HS-5 (cell line): ENCODE data around the gene CSGALNACT2.
A peak's percentile ranks its signal among the peaks of the same experiment; 100 is the strongest.
"Not testable (repeated sequence)": the region's sequence is repeated elsewhere in the genome, so short reads cannot be mapped to it uniquely, and the experiment has no call there.

ENCODE experiments used
- DNase-seq: peaks from one replicate; pipeline ENCODE4 v3.0.0-alpha.2; 2012; ENCODE audit warnings: low read depth

CSGALNACT2 gene

DNA sequence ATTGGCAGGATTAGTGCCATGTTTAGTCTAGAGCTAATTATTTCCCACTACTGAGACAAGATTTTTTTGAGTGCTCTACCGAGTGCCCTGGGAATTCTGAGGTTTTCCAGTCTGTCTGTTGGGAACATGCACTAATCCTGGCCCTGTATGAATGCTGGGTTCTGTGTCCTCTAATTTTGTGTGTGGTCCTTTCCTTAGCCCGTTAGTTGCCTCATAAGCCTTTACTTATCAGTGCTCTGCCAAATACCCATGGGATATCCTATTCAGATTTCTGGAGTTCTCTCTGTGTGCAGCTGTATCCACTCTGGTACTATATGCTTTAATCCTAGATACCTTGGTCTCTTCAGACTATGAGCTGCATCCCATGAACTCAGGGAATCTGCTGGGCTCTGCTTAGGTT lies 13.1 kb downstream of the CSGALNACT2 start:
- no peak for DNase-seq

DNA sequence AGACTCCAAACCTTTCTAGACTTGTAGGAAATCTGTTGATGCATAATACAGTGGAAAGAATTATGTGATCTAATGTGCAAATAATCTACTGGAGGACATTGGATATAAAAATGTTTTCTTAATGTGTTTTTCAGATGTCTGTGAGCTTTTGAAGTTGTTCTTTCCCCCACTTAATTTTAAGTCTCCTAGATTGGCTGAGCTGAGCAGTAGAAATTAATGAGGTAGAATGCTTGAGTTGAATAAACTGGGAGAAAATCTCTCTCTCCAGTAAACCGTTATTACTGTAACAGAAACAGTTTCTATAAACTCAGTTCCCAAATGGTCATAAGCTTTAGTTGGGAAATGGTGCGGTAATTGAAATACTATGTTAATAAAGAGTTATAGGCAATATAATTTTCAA lies 15.7 kb downstream of the CSGALNACT2 start:
- DNase-seq, result no peak

DNA sequence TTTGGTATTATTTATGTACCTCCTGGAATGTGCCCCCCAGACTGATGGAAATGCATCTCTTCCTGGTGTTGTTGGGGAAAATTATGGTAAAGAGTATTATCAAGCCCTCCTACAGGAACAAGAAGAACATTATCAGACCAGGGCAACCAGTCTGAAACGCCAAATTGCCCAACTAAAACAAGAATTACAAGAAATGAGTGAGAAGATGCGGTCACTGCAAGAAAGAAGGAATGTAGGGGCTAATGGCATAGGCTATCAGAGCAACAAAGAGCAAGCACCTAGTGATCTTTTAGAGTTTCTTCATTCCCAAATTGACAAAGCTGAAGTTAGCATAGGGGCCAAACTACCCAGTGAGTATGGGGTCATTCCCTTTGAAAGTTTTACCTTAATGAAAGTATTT lies 17.0 kb downstream of the CSGALNACT2 start:
- DNase-seq, result no peak

DNA sequence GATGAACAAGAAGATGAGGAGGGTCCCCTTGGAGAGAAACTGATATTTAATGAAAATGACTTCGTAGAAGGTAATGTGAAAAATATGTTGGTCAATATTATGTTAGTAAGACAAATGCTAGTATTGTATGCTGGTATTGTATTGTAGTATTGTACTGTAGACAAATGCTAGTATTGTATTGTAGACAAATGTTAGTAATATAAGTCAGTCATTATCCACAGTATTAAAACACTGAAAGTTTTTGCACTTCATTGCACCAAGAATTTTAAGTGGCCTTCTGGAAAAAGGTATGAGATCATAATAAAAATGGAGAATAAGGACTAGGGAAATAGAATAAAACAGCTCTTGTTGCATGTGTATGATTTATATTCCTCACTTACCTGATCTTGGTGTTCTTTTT lies 17.5 kb downstream of the CSGALNACT2 start:
- no peak for DNase-seq

DNA sequence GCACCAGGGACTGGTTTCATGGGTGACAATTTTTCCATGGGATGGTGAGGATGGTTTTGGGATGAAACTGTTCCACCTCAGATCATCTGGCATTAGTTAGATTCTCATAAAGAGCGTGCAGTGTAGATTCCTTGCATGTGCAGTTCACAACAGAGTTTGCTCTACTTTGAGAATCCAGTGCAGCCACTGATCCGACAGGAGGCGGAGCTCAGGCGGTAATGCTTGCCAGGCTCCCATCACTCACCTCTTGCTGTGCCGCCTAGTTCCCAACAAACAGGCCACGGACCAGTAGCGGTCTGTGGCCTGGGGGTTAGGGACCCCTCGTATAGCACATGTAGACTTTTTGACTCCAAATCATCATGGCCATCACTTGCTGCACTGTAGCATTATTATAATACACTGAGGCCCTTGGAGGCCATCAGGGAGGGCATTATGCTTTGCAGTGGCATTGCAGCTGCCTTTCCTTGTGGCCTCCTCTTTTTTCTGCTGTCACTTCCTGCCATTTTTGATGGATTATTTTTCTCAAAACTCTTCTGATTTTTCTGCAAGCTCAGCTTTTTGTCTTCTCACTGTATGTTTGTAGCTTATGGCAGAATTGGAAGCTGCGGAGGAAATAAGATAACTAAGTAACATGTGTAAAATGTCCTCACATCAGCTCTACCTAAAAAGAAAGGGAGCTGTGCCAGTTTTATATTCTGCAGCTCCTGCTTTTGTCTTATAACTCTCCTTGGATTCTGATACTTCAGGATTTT lies 18.5 kb downstream of the CSGALNACT2 start:
- no peak for DNase-seq

GRCh38 chr10:43158636-43159035 lies 20.4 kb downstream of the CSGALNACT2 start:
- DNase-seq, result no peak

- DNase-seq, result peak; percentile 48
These were observed 22.0 kb downstream of the CSGALNACT2 start for GRCh38 chr10:43160046-43160920.

DNA sequence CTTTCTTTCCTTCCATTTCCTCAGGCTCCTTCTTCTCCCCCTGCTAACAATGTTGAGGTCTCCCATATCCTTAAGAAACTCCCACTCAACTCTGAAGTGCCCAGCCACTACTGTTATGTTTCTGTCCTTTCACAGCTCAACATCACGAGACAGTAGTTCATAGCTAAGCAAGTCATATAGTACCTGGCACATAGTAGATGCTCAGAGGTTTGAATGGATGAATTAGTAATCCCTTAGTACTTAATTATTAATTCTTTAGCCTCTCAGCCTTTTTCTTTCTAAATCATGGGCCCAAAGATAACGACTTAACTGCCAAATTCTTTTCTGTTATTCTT lies 22.6 kb downstream of the CSGALNACT2 start:
- DNase-seq, result no peak

- DNase-seq, result no peak
These were observed 24.4 kb downstream of the CSGALNACT2 start for GRCh38 chr10:43162604-43163003.

- no peak for DNase-seq
These were observed 28.1 kb downstream of the CSGALNACT2 start for GRCh38 chr10:43166207-43166879.

DNA sequence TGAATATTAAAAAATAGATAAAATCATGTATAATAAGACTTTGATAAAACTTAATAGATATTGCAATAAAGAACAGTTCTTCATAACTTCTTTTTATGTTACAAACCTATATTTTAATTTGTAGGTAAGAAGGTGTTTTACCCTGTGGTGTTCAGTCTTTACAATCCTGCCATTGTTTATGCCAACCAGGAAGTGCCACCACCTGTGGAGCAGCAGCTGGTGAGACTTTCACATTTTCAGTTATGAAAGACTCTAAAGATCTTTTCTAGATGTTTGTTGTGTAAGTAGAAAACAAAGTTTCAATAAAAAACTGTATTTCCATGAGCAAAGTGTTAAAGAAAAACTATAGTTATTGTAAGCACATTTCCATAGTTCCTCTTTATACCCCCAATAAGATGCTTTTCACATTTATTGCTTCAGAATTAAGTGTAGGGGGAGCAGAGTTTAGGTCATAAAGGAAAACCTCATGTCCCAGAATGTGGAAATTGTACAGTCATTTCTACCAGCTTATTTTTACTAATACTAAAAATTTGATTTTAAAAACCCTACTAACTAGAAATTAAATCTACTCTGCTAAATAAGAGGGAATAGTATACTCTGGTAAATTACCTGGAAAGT lies 28.7 kb downstream of the CSGALNACT2 start:
- DNase-seq, result no peak

- DNase-seq, result no peak
These were observed 29.2 kb downstream of the CSGALNACT2 start for GRCh38 chr10:43167498-43167889.

DNA sequence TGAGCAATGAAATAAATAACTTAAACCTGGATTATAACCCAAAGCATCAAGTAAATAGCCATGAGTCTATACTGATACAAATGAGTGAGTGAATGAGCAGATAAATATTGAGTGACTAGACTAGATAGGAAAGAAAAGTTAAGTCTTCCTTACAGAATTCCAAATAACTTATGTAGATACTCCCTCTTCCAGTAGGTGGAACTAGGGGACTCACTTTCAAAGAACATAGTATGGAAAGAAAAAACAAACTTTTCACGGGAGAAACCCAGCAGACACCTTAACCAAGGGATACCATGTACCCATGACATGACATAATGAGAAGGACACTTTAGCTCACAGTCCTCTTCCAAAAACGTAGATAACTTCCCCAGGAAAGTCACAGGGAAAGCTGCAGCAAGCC lies 32.2 kb downstream of the CSGALNACT2 start:
- no peak for DNase-seq

DNA sequence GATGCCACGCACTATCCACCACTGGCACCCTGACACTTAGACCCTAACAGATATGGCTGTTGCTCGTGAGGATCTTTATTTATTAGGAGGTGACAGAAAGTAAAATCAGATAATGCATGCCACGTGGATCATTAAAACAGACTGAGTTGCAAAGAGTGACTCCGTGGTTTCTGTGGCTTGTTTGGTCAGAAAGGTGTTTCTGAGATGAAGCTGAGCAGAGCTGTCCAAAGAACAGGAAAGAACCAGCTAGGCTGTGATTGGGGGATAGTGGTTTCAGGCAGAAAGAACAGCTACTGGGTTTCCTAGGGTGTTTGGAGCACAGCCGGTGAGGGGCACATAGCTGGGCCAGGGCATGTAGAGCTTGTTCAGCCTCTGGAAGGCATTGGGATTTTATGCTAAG lies 34.4 kb downstream of the CSGALNACT2 start:
- DNase-seq, result no peak

GRCh38 chr10:43173120-43173519 lies 34.9 kb downstream of the CSGALNACT2 start:
- DNase-seq, result no peak

DNA sequence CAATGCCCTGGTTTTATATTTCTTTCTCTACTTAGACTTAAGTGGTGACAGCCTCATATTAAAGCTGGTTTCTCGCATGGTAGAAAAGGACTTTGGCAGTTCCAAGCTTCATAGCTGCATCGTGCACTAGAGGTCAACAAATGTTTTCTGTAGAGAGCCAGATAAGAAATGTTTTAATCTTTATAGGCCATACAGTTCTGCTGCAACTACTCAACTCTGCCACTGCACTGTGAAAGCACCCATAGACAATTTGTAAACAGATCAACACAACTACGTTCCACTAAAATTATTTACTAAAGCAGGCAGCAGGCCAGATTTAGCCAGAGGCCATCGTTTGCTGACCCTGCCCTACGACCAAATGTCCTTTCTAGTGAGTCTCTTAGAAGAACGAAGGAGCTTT lies 36.7 kb downstream of the CSGALNACT2 start:
- DNase-seq, result no peak

GRCh38 chr10:43176271-43176670 lies 38.0 kb downstream of the CSGALNACT2 start:
- DNase-seq, result no peak

- no peak for DNase-seq
These were observed 39.4 kb downstream of the CSGALNACT2 start for GRCh38 chr10:43177595-43177994.

DNA sequence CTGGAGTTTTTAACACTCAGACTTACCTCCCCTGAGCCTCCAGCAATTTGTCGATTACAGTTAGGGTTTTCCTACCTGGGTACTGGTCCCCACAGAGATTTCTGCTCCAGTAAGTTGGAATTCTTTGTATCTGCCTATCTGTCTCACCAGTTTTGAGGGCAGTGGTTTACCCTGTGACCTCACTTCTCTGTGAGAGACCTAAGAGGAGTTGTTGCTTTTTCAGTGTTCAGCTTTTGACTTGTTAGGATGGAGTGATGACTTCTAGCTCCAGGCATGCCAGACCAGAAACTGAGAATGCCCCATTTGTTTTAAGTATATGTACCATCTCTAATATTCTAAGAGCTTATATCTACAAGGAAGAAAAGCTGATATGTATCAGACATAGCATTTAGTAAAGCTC lies 42.9 kb downstream of the CSGALNACT2 start:
- no peak for DNase-seq

DNA sequence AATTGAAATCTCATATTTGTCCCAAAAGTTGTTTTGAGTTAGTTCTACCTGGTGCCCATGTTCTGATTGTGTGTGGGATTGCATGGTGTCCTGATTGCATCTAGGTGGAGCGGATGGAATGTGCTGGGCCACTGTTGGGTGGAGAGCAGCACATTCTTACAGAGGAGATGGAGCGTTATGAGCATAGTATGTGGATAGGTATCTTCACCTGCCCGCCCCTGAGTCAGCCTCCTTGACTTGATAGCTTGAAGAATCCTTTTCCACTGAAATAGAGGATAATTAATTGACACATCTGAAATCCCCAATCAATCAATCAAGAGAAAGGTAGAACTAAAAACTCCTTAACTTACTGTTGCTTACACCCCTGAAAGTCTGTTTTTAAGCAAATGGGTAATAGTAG lies 45.5 kb downstream of the CSGALNACT2 start:
- not testable (repeated sequence) for DNase-seq

DNA sequence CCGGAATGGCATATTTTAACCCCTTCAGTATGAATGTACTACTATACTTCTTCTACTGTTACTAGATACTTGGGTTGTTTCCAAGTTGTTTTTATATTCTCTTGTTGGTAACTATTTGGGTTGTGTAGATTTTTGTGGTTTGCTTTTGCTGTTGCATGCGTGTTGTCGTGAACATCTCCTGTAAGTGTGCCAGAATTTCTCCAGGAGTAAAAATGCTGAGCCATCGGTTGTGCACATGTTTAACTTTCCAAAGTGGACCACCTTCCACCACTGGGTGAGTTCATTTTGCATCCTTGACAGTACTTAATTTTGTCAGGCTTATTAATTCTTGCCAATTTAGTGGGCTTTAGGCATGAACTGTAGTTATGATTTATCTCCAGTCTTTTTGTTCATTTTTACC lies 47.9 kb downstream of the CSGALNACT2 start:
- no peak for DNase-seq

DNA sequence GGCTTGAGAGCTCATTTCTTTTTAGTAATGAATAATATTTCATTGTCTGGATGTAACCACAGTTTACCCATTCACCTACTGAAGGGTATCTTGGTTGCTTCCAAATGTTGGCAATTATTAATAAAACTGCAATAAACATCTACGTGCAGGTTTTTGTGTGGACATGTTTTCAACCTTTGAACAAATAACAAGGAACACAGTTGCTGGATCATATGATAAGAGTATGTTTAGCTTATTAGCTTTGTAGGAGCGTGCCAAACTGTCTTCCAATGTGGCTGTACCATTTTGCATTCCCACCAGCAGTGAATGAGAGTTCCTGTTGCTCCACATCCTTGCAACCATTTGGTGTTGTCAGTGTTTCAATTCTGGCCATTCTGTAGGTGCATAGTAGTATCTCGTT lies 49.0 kb downstream of the CSGALNACT2 start:
- no peak for DNase-seq

DNA sequence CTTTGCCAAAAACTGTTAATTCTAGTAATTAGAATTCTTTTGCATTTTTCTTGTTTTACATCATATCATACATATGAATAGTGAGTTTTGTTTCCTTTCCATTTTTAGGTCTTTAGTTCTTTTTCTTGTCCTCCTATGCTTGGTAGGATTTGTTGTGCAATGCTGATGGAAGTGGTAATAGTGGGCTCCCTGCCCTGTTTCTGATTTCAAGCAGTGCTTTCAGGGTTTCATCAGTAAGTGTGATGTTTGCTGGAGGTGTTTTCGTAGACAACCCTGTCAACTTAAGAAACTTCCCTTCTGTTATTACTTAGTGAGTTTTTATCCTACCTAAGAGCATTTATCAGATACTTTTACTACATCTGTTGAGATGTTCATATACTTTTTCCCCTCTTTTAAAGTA lies 50.5 kb downstream of the CSGALNACT2 start:
- DNase-seq, result no peak
